Measurements from ENCODE around the gene STRIP1.

The STRIP1 gene

GRCh38 chr1:110091381-110091780, 57.0 kb downstream of the STRIP1 start:
- no peak for DNase-seq

- no peak for DNase-seq
Observed at GRCh38 chr1:110091791-110092190, 57.4 kb downstream of the STRIP1 start.

GRCh38 chr1:110092991-110093390, 58.6 kb downstream of the STRIP1 start:
- no peak for DNase-seq

GRCh38 chr1:110094931-110095654, 60.7 kb downstream of the STRIP1 start:
- no peak for DNase-seq

- no peak for DNase-seq
Observed at GRCh38 chr1:110097507-110098221, 63.2 kb downstream of the STRIP1 start.

GRCh38 chr1:110098222-110099026, 64.0 kb downstream of the STRIP1 start:
- DNase-seq, result no peak

GRCh38 chr1:110100335-110100734, 65.9 kb downstream of the STRIP1 start:
- DNase-seq, result no peak

- DNase-seq, result no peak
Observed at GRCh38 chr1:110102081-110102480, 67.7 kb downstream of the STRIP1 start.
